Measurements from ENCODE around the gene MMP24OS. TPM values are rescaled to one million over a fixed set of nuclear protein-coding genes. Genes with fewer than 3 reads are reported as not detected.
A peak's percentile ranks its signal among the peaks of the same experiment; 100 is the strongest.

The MMP24OS gene
- total RNA-seq, 1 donor from 2014 or later = 43.1 TPM

DNA sequence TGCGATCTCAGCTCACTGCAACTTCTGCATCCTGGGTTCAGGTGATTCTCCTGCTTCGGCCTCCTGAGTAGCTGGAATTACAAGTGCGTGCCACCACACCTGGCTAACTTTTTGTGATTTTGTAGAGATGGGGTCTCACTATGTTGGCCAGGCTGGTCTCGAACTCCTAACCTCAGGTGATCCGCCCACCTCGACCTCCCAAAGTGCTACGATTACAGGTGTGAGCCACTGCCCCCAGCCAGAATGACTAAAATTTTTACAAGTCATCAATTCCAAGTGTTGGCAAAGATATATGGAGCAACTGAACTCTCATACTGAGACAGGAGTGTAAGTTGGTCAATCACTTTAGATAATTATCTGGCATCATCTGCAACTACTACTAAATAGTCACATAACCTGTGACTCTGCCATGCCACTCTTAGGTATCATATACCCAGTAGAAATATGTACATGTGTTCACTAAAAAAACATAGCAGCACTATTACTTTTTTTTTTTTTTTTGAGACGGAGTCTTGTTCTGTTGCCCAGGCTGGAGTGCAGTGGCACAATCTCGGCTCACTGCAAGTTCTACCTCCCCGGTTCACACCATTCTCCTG, 3.7 kb upstream of the MMP24OS start:
- no peaks in the 10 kb centered on the region for H3K27me3 ChIP-seq
- no peaks in the 10 kb centered on the region for H3K9me3 ChIP-seq
- H3K27ac ChIP-seq = no peak overlapping the region
- H3K4me3 ChIP-seq = no peak overlapping the region
- DNase-seq (ENCODE audit: low spot score in 2 of 2) = no peak
- intact Hi-C loops (cut with DNase I) = no loop called here
- TF ChIP-seq, protein P1, sequence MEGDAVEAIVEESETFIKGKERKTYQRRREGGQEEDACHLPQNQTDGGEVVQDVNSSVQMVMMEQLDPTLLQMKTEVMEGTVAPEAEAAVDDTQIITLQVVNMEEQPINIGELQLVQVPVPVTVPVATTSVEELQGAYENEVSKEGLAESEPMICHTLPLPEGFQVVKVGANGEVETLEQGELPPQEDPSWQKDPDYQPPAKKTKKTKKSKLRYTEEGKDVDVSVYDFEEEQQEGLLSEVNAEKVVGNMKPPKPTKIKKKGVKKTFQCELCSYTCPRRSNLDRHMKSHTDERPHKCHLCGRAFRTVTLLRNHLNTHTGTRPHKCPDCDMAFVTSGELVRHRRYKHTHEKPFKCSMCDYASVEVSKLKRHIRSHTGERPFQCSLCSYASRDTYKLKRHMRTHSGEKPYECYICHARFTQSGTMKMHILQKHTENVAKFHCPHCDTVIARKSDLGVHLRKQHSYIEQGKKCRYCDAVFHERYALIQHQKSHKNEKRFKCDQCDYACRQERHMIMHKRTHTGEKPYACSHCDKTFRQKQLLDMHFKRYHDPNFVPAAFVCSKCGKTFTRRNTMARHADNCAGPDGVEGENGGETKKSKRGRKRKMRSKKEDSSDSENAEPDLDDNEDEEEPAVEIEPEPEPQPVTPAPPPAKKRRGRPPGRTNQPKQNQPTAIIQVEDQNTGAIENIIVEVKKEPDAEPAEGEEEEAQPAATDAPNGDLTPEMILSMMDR (IDR thresholded peaks at IDR 0.05) = no peak
- H3K36me3 ChIP-seq = peaks cover 19 to 33% of the 10 kb centered on the region in 2 donors
- H3K4me1 ChIP-seq = peaks cover 11 to 31% of the 10 kb centered on the region in 2 donors

- Histone ChIP-seq H3K9me3 (no peaks in the 10 kb centered on the region), H3K27me3 (no peaks in the 10 kb centered on the region), H3K36me3 (peaks cover 19 to 33% of the 10 kb centered on the region in 2 donors), H3K27ac (no peak overlapping the region), H3K4me1 (peaks cover 16 to 38% of the 10 kb centered on the region in 2 donors), H3K4me3 (no peak overlapping the region)
- DNase-seq (ENCODE audit: low spot score in 2 of 2) = no peak
- intact Hi-C loops (cut with DNase I) = no loop called here
- TF ChIP-seq, protein P1 (IDR thresholded peaks at IDR 0.05) = no peak
Observed at GRCh38 chr20:35280523-35280922, 2.6 kb upstream of the MMP24OS start.

GRCh38 chr20:35279533-35280174, 1.7 kb upstream of the MMP24OS start:
- Histone ChIP-seq H3K27me3 (no peaks in the 10 kb centered on the region), H3K27ac (peak overlapping the region in 1 of 2 donors; percentile 100), H3K36me3 (peaks cover 19 to 33% of the 10 kb centered on the region in 2 donors), H3K9me3 (no peaks in the 10 kb centered on the region), H3K4me3 (no peak overlapping the region), H3K4me1 (peaks cover 16 to 32% of the 10 kb centered on the region in 2 donors)
- no peak for DNase-seq (ENCODE audit: low spot score in 2 of 2)
- intact Hi-C loops (cut with DNase I) = loop anchor here (2.0 kb wide), 1 partner anchor 133 kb away; the partner anchor contains the start of gene EDEM2
- TF ChIP-seq, protein P1 (IDR thresholded peaks at IDR 0.05) = no peak

- no peak for DNase-seq (ENCODE audit: low spot score in 2 of 2)
- Histone ChIP-seq H3K9me3 (no peaks in the 10 kb centered on the region), H3K4me1 (peaks cover 16 to 32% of the 10 kb centered on the region in 2 donors), H3K36me3 (peaks cover 19 to 33% of the 10 kb centered on the region in 2 donors), H3K27ac (peak overlapping the region in 1 of 2 donors; percentile 100), H3K4me3 (no peak overlapping the region), H3K27me3 (no peaks in the 10 kb centered on the region)
- TF ChIP-seq, protein P1 (IDR thresholded peaks at IDR 0.05) = no peak
- intact Hi-C loops (cut with DNase I) = loop anchor here (2.0 kb wide), 1 partner anchor 132 kb away; the partner anchor contains the start of gene EDEM2
Observed at GRCh38 chr20:35279040-35279439, 1.1 kb upstream of the MMP24OS start.

- Histone ChIP-seq H3K27ac (peak overlapping the region; percentile 99 to 100), H3K27me3 (no peaks in the 10 kb centered on the region), H3K4me3 (peak overlapping the region; percentile 97 to 99), H3K36me3 (peaks cover 19 to 37% of the 10 kb centered on the region in 2 donors), H3K9me3 (no peaks in the 10 kb centered on the region), H3K4me1 (peaks cover 10 to 15% of the 10 kb centered on the region in 2 donors)
- TF ChIP-seq, protein P1 (IDR thresholded peaks at IDR 0.05) = no peak
- intact Hi-C loops (cut with DNase I) = no loop called here
- DNase-seq (ENCODE audit: low spot score in 2 of 2) = no peak
Observed at GRCh38 chr20:35277127-35277526, 795 bp downstream of the MMP24OS start.

Measured in ascending aorta (tissue), 2 donors.